ENCODE results near the gene SOS2.

SOS2 gene

DNA sequence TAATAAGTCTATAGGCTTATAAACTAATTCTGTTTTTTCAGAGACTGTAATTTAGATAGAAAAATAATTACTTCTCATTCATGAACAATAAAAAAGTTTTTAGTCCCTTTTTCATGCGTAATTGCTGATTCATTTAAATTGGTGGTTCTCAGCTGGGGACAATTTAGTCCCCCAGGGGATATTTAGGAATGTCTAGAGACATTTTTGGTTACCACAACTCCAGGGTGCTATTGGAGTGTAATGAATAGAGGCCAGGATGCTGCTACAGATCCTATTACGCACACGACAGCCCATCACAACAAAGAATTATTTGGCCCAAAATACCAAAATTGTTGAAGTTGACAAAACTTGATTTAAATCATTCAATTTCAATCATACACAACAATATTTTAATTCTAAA lies 92.2 kb downstream of the SOS2 start:
- DNase-seq: no peak
- intact Hi-C loops (cut with DNase I): no loop called here

DNA sequence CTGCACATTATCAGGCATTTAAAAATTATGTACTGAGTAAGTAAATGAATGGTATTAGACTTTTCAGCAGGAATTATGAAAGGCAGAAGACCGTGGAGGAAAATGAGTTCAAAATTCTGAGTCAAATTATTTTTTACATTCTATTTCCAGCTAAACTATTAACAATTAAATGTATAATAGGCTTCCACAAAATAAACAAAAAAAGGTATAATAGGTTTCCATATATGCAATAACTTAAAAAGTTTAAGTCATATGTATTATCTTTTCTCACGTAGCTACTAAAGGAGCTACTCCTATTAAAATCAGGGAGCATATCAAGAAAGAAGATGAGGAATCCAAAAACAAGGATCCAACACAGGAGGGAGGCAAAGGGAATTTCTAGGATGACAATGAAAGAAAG lies 103.6 kb downstream of the SOS2 start:
- intact Hi-C loops (cut with DNase I): no loop called here
- no peak for DNase-seq

DNA sequence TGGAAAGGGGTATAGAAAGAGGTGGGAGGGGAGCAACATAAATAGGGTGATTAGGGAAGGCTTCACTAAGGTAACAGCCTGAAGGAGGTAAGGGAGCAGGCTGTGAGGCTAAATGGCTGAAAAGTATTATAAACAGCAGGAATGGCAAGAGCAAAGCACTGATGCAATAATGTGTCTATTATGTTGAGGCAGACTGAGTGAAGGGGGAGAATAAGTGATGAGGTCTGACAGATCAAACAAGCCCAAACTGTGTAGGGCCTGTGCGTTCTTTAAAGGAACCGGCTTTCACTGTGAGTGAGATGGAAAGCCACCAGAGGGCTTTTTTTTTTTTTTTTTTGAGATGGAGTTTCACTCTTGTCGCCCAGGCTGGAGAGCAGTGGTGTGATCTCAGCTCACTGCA lies 108.3 kb downstream of the SOS2 start:
- intact Hi-C loops (cut with DNase I): no loop called here
- DNase-seq: no peak

DNA sequence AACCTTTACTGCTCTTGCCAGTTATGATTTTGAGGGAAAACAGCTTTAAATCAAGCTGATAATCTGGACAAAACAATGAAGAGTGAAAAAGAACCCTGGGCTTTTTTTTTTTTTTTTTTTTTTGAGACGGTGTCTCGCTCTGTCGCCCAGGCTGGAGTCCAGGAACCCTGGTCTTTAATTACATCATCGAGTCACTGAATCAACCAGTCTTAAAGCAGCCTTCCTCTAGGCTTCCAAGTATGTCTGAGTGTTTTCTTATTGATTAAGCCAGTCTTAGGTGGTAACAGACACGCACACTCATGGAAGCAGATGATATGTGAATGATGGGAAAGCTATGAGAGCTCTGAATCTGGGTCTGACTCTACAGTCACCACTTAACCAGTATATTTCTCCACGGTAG lies 109.1 kb downstream of the SOS2 start:
- intact Hi-C loops (cut with DNase I): no loop called here
- no peak for DNase-seq

DNA sequence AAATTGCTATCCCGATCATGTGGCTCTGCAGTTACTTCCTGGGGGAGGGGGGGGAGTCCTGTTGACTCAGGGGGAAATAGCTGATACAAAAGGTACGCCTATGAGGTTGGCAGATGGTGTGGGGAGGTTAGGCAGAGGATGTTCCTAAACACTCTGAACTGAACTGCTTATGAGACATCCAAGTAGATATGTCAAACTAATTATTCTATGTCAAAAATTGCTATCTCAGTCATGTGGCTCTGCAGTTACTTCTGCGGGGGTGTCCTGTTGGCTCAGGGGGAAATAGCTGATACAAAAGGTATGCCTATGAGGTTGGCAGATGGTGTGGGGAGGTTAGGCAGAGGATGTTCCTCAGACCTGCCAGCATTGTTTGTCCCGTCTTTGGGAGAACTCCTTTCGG lies 109.9 kb downstream of the SOS2 start:
- intact Hi-C loops (cut with DNase I): no loop called here
- peak in 37 of 42 donors; percentile 9 to 76 (median 49) for DNase-seq

DNA sequence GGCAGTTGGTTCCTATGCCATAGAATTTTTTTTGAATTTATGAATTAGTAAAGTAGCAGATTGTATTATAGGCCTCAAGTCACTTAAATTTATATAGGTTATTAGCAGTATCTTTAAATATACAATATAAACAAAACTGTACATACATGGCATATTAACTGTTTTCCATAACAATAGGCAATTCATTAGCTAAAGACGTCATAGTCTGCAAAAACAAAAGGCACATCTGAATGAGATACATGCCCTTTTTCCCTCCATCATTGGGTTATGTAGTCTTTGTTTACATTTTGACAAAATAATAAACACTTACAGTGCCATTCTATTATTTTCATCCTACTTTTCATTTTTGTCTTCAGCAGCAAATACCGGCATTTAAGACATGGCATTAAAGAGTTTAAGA lies 113.9 kb downstream of the SOS2 start:
- DNase-seq: no peak
- intact Hi-C loops (cut with DNase I): loop anchor here (2.0 to 10.0 kb wide), 4 partner anchors 115 to 417 kb away; partner anchors contain the start of genes ARF6, MAP4K5 and SOS2

DNA sequence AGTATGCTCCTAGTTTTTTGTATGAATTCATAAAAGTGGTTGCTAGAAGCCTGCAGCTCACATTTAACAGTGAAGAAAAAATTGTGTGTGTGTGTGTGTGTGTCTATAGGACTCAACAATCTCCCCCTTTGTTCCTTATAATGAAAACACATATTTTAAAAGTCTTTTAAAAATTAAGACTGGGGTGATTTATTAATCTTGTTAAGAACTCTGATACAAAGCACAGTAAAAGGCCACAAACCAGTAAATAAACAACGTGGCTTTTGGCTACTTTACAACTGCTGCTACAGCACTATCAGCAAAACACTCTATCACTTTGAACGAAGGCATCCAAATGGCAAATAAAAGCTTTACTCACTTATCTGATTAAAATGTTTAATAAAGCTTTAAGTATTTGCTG lies 114.4 kb downstream of the SOS2 start:
- intact Hi-C loops (cut with DNase I): loop anchor here (2.0 to 10.0 kb wide), 4 partner anchors 115 to 418 kb away; partner anchors contain the start of genes ARF6, MAP4K5 and SOS2
- peak in 1 of 42 donors; percentile 20 for DNase-seq

DNA sequence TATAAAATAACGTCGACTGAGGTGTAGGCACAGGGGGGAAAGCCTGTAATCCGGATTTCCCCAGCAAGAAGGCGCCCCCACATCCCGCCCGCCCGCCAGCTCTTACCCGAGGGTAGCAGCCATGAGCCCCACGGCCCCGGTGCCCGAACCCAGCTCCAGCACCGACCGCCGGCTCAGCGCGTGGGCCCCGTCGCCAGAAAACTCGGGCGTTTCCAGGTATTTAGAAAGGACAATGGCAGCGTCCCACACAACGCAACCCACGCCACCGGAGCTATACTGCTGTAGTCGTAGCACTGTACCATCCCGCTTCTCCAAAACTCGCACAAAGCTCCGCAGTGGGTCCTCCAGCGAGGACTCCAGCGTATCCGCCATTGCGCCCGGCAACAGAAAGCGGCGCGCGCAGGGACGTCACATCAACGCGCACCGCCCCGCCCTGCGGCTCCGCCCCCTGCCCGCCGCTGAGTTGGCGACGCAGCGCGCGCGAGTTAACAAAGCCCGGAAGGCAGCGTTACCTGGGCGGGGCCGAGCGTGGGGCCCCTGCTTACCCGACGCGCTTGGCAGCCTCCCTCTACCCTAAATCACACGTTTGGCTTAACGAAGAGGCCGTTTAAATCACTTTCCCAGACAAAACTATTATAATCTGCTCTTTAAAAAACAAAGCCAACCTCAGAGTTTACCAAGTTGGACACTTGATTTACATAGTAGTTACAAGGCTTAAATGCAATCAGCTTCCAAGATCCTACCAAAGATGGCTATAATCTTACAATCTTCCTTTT lies 115.0 kb downstream of the SOS2 start, which contains the start of gene VCPKMT:
Gene VCPKMT, minus strand, starts transcription at position 392 of the 776 bp plus-strand sequence. Its CDS starts 20 bp downstream, at position 372.
- intact Hi-C loops (cut with DNase I): loop anchor here (2.0 to 10.0 kb wide), 4 partner anchors 116 to 418 kb away; partner anchors contain the start of genes ARF6, MAP4K5 and SOS2
- DNase-seq: peak; percentile 81 to 97 (median 95)

DNA sequence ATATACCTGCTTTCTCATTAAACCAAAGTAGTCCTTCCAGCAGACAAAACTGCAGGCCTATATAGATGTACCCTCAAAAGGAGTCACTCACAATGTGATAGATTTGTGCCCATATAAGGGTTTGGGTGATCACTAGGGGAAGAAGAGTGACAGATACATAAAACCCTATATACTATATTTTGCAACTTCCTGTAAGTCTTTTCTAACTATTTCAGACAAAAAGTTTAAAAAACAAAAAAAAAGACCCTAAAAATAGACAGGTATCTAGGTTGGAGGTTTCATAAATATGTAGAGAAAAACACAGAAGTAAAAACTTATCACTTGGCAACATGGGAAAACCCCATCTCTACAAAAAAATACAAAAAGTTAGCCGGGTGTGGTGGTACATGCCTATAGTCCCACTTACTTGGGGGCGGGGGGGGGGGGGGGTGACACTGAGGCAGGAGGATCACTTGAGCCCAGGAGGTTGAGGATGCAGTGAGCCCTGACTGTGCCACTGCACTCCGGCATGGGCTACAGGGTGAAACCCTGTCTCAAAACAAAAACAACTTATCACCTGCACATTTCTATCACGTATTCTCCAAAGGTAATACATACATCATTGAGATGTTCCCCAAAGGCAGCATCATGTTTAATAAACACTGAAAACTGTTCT lies 117.9 kb downstream of the SOS2 start:
- intact Hi-C loops (cut with DNase I): loop anchor here (10.0 kb wide), 1 partner anchor 421 kb away; the partner anchor contains the start of gene MAP4K5

DNA sequence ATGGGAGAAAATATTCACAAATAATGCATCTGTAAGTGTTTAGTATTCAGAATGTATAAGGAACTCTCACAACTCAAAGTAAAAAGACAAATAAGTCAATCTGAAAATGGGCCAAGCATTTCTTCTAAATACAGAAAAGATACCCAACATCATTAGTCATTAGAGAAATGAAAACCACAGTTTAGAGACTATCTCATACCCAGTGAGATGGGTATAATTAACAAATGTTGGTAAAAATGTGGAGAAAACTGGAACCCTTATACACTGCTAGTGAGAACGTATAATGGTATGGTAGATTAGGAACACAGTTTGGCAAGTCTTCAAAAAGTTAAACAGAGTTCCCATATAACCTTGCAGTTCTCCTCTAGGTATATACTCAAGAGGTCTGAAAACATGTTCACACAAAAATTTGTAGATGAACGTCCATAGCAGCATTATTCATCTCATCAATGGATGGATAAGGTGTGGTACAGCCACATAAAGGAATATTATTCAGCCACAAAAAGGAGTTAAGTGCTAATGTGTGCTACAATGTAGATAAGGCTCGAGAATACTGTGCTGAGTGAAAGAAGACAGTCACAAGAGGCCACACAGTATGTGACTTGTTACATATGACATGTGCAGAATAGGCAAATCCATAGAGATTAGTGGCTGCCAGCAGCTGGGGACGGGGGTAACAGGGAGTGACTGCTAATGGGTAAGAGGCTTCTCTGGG lies 120.9 kb downstream of the SOS2 start:
- DNase-seq: no peak
- intact Hi-C loops (cut with DNase I): loop anchor here (10.0 kb wide), 1 partner anchor 424 kb away; the partner anchor contains the start of gene MAP4K5

More for the DNA sequence above, 117.9 kb downstream of the SOS2 start:
- no peak for DNase-seq

DNA sequence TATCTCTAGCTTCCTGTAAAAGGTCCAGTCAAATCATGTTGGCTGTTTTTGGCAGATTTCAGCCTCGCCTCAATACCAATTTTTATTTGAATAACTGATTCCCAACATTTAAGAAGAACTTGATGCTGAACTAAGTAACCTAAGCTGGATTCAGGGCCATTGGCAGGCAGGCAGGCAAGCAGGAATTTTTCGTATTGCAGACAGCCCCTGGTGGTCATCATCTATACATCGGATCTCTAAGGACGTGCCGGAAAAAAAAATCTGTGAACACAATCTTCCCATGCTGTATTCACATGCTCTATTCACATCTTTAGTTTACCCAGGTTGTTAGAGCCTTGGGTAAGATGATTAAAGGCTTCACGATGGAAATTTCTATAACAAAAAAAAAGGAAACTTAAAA lies 122.0 kb downstream of the SOS2 start:
- intact Hi-C loops (cut with DNase I): loop anchor here (5.0 kb wide), 1 partner anchor 242 kb away; no protein-coding TSS in a partner anchor
- no peak for DNase-seq

DNA sequence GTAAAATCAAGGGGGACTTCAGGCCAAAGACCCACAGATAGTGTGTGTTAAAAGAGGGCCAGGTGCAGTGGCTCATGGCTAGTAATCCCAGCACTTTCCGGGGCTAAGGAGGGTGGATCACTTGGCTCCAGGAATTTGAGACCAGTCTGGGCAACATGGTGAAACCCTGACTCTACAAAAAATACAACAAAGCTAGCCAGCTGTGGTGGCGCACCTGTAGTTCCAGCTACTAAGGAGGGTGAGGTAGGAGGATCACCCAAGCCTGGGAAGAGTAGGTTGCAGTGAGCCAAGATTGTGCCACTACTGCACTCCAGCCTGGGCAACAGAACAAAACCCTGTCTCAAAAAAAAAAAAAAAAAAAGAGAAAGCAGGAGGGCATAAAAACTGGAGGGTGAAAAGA lies 123.5 kb downstream of the SOS2 start:
- DNase-seq: no peak
- intact Hi-C loops (cut with DNase I): loop anchor here (5.0 kb wide), 1 partner anchor 241 kb away; no protein-coding TSS in a partner anchor

DNA sequence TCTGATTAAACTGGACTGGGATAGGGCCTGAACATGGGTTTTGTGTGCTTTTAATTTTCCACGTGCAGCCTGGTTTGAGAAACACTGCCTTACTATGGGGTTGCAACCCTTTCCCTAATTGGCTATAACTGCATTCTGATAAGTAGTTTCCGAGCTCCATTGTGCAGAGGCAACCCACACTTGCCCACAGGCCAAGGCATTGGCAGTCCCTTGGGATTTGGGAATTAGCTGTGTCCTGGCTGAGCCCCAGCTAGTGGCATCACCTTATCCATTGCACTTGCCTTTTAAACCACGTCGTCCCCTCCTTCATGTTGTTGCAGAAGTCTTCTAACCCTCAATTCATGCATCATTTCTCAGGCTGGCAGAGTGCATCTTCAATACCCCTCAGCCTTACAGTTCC lies 125.2 kb downstream of the SOS2 start:
- intact Hi-C loops (cut with DNase I): loop anchor here (5.0 kb wide), 1 partner anchor 239 kb away; no protein-coding TSS in a partner anchor
- DNase-seq: no peak

DNA sequence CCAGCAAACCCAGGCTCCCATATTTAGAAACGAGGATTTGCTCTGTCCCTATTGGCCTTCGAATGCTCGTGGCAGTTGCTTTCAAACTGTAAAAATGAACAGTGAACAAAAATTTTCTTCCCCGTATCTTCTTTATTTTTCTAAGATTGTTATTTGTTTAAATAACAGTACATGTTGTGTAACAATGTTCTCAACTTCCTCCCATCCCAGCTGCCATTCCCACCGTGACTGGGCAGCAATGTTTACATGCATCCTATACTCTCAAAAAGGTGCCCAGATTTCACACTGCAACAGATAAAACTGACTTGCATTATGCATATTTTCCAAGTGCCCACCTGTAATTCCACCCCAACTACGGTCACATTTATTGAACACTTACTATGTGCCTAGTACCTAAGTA lies 127.8 kb downstream of the SOS2 start:
- intact Hi-C loops (cut with DNase I): no loop called here
- DNase-seq: no peak

DNA sequence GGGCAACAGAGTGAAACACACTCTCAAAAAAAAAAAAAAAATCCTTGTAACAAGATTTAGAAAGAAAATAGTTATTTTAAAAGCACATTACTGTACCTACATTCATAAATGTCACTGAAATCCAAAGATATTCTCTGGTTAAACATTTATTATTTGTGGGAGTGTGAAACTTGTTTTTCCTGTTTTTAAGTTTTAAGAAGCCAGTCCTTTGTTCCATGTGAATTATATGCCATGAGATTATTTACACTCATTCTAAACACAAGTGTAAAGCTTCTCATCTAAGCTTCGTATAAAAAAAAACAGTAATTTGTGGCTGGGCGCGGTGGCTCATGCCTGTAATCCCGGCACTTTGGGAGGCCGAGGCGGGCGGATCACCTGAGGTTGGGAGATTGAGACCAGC lies 130.0 kb downstream of the SOS2 start:
- DNase-seq: no peak
- intact Hi-C loops (cut with DNase I): no loop called here

DNA sequence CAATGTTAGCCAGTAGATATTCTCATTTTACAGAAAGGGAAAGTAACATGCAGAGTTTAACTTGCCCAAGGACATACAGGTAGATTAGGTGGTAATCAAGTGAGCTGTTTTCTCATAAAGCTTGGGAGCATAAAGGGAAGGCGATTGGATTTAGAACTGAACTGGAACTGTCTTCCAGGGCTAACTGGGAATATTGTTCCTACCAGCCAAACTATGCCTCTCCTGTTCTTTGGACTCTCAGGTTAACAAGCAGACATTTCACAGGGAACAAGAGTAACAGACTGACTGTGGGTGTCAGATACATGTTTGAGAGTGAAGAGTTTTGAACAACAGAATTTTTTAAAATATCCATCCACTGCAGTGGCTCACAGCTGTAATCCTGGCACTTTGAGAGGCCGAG lies 130.6 kb downstream of the SOS2 start:
- intact Hi-C loops (cut with DNase I): no loop called here
- no peak for DNase-seq

DNA sequence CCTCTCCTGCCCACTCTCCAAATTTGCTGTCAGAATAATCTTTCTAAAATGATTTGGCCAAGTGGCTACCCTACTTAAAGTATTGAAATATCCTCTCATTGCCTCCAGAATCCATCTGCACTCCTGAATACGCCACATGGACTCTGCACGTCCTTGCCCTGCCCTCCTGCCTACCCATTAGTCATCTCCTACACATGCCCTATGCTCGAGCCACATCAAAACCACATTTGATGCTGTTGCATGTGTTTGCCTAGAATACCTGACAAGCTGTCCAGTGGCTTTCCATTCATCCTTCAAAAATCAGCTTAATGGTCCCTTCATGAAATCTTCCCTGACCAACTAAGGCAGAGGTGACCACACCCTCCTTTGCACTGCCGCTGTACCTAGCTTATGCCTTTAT lies 132.0 kb downstream of the SOS2 start:
- intact Hi-C loops (cut with DNase I): no loop called here
- no peak for DNase-seq

DNA sequence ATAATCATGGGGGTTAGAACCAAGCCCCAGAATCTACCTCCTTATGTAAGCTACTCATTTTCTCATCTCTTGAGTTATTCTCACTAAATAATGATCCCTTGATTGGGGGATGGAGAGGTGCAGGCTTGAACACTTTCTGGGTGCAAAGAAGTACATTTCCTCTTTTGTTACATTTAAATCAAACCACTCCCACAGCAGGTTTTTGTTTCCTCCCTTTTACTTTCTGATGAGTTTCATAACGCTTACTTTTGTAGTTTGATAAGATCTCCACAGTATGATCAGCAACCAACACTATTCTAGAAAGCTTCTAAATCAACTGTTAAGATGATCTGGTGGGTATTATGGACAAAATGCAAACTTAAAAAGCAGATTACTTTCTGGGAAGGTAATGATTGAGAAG lies 135.5 kb downstream of the SOS2 start:
- no peak for DNase-seq
- intact Hi-C loops (cut with DNase I): no loop called here

DNA sequence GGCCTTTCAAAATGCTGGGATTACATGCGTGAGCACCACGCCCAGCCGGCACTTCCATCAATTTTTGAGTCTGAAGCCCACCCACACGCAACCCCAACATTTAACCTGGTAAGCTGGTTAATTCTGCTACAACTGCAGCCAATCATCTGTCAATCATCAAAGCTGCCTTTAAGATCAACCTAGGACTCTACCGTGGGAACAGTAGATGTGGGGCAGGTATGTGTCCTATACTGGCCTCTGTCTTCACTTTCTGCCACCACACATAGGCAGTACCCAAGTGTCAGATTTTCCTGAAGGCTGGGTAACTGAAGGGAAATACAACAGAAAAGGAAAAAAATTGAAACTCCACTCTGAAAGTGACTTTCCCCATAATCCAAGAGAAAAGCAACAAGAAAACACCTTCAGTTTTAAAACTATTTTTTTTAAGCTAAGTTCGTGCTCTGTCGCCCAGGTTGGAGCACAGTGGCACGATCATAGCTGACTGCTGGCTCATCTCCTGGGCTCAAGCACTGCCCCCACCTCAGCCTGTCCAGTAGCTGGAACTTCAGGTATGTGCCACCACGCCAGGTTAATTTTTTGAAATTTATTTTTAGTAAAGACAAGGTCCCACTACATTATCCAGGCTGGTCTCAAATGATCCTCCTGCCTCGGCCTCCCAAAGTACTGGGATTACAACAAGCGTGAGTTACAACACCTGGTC lies 137.2 kb downstream of the SOS2 start:
- no peak for DNase-seq
- intact Hi-C loops (cut with DNase I): no loop called here
